Putamen (tissue), 1 donor: ENCODE results near the gene CGB8.

ENCODE experiments used
- DNase-seq: peaks from one replicate; pipeline ENCODE4 v3.0.0-alpha.2; 2016; ENCODE audit warnings: low spot score

The CGB8 gene

GRCh38 chr19:49006905-49007304 lies 42.0 kb downstream of the CGB8 start:
- DNase-seq: no peak

DNA sequence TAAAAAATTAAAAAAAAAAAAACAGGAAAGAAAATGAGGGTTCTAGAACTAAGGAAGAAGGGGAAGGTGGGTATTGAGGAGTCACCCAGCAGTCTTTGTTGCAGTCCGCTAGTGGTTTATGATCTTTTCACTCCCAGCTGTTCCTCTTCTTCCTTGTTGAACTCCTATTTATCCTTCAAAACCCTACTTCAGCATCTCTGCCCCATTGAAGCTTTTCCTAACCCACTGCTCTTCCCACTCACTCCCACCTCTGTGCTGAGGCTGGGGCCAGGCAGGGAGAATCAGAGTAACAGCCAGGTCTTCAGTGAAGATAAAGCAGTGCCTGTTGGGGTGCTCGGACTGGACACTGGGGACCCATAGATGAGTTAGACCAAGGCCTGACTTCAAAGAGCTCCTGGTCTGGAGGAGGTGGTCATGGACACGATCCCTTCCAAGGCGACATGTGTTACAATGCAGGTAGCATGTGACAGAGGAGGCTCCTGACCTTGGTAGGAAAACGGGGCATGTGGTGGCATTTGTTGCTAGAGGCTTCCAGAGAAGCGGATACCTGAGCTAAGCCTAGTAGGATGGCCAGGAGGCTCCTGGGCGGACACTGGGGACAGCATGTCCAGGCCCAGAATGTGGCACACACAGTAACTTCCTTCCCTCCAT lies 43.8 kb downstream of the CGB8 start:
- no peak for DNase-seq

- DNase-seq: no peak
These were observed 44.8 kb downstream of the CGB8 start for GRCh38 chr19:49004133-49004532.

DNA sequence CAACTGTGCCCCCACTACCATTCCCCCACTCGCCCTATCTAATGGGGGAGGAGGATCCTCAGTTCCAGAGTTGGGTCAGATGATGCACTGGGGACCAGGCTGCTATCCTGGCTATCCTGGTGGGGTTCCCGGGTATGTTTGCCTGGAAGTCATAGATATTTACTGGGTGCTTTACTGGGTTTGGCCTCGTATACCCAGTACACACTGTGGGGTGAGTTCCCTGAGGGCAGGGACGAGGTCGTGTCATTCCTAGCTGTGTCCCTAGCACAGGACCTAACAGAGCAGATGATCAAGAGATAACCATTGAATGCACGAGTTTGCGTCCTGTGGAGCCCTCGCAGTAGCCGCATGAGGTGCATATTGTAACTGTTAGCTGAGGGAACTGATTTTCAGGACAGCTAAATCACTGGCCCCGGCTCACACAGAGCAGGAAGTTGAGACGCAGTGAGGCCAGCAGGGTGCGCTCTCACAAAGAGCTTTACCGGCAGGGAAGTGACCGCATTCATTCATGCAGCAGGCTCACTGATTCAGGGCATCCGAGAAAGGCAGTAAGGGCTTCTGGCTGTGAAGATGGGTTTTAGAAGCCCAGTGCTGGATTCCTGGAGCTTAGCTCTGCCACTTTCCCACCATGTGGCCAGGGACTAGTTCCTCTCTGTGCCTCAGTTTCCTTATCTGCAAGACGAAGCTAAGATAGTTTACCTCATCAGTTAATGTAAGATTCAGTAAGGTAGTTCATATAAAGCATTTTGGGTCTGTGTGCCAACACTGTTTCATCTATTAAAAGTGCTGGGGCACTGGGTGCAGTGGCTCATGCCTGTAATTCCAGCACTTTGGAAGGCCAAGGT lies 49.2 kb downstream of the CGB8 start:
- DNase-seq: no peak

DNA sequence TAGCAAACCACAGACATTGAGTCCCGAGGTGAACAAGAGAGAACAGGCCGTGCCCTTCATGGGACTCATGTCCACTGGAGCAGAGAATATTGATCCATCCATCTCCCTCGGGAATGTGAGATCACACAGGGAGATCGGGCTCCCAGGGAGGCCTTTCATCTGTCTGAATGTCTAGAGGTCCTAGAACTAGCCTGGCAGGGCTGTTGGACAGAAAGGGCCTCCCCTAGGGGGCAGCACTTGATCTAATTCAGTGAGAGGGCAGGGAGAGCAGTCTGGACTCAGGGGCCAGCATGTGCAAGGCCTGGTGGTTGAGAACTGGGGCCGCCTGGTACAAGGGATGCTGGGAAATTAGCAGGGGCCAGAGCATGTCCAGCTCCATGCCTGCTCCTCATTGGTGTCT lies 50.9 kb downstream of the CGB8 start:
- DNase-seq: no peak
